Measurements from ENCODE around the gene MED26. TPM values are rescaled to one million over a fixed set of nuclear protein-coding genes. Genes with fewer than 3 reads are reported as not detected.
A peak's percentile ranks its signal among the peaks of the same experiment; 100 is the strongest.

The MED26 gene
- total and polyA plus RNA-seq, 2 of the 8 experiments (the other 6 are each of a cell fraction or from before 2014, with no cell fraction given): 5.3 to 10.7 TPM

GRCh38 chr19:16661480-16662034 lies 33.6 kb upstream of the MED26 start:
- Histone ChIP-seq H3K9me3 (ENCODE audit: insufficient read depth in 2 of 2, low read depth in 1 of 2, low read length in 1 of 2) (no peaks in the 10 kb centered on the region), H2BK5ac (ENCODE audit: low read depth, low read length) (0 out of 2 replicates have a peak overlapping the region, but pooled peaks have one; percentile 44), H2BK20ac (ENCODE audit: low read length) (no peak overlapping the region), H3K23me2 (ENCODE audit: low read depth, low read length) (peaks cover 16% of the 10 kb centered on the region; the same call in 1 of the 2 replicates), H2AFZ (ENCODE audit: low read length) (no peak overlapping the region; the same call in 1 of the 2 replicates), H3K36me3 (ENCODE audit: control insufficient read depth in 2 of 4, insufficient read depth in 4 of 4, low read length in 3 of 4) (peaks cover 4 to 24% (median 11%) of the 10 kb centered on the region in 4 experiments; a peak in 7 of 8 replicates), H3K4me1 (replicated peaks in 1 of 4; ENCODE audit: control insufficient read depth in 3 of 4, insufficient read depth in 4 of 4, low read length in 3 of 4) (peaks cover 0 to 5% (median 3%) of the 10 kb centered on the region in 4 experiments; a peak in 4 of 7 replicates), H3K14ac (ENCODE audit: insufficient read length) (no peak overlapping the region), H2BK15ac (ENCODE audit: low read length) (no peak overlapping the region), H3K23ac (ENCODE audit: insufficient read length) (no peak overlapping the region), H3K79me1 (ENCODE audit: low read depth, low read length) (peaks cover 10% of the 10 kb centered on the region; the same call in 1 of the 2 replicates), H3K18ac (ENCODE audit: extremely low read depth, low read length) (peak overlapping the region; percentile 87), H3K56ac (replicated peaks; ENCODE audit: insufficient read length, low read depth, low read length) (peak overlapping the region; percentile 59), H3K79me2 (ENCODE audit: control insufficient read depth in 1 of 2, insufficient read depth in 2 of 2, low read length in 2 of 2) (peaks cover 10 to 42% of the 10 kb centered on the region in 2 experiments), H3K4me2 (ENCODE audit: insufficient read depth in 1 of 2, low read depth in 2 of 2, low read length in 2 of 2) (peak overlapping the region; percentile 83 to 93), H3K27ac (ENCODE audit: low read depth, low read length) (no peak overlapping the region), H2BK120ac (replicated peaks; ENCODE audit: low read depth, low read length) (no peak overlapping the region), H3K27me3 (replicated peaks in 1 of 4; ENCODE audit: control insufficient read depth in 3 of 4, extremely low read depth in 1 of 4, insufficient read depth in 3 of 4, low read length in 3 of 4) (no peaks in the 10 kb centered on the region), H2BK12ac (ENCODE audit: low read depth, low read length) (no peak overlapping the region), H4K5ac (ENCODE audit: insufficient read length, low read depth, low read length) (no peak overlapping the region), H4K91ac (replicated peaks; ENCODE audit: insufficient read length, low read length) (peak overlapping the region; percentile 93), H3K4ac (replicated peaks; ENCODE audit: insufficient read length, low read depth, low read length) (no peak overlapping the region), H4K8ac (ENCODE audit: extremely low read depth, insufficient read depth, low read length) (no peak overlapping the region), H2AK5ac (ENCODE audit: low read depth, low read length) (no peak overlapping the region), H4K20me1 (replicated peaks in 1 of 2; ENCODE audit: control insufficient read depth in 1 of 2, insufficient read depth in 2 of 2, low read length in 2 of 2) (peaks cover 9 to 18% of the 10 kb centered on the region in 2 experiments), H3K9ac (replicated peaks in 1 of 4; ENCODE audit: extremely low read depth in 1 of 4, low read depth in 3 of 4, low read length in 3 of 4) (peak overlapping the region in 3 of 4 experiments; percentile 13 to 41 (median 29); a peak in 5 of 7 replicates), H3K4me3 (ENCODE audit: extremely low read depth in 1 of 4, insufficient read depth in 2 of 4, low read depth in 3 of 4, low read length in 4 of 4) (peak overlapping the region; percentile 64 to 90 (median 79))
- FAIRE-seq: no peak
- ChIA-PET CTCF (ENCODE audit: partially characterized antibody) (no interaction called here), POLR2A (ENCODE audit: partially characterized antibody) (interaction anchor here (0.7 to 4.2 kb wide), 10 partner anchors 11 to 37 kb away, joined by 3 to 27 read pairs (median 6); partner anchors contain the start of gene MED26)
- WGBS, 2 experiments (ENCODE audit: extremely low coverage in 1 of 2, insufficient coverage in 1 of 2, insufficient read length in 1 of 2, insufficient replicate concordance in 2 of 2, low coverage in 1 of 2, low lambda C conversion rate in 2 of 2, missing lambda C conversion rate in 1 of 2): 3% methylated on average over 22 of the region's 31 CpGs; no CpG with 5 or more reads in 1 of the 2 experiments
- TF ChIP-seq CREB1 (IDR thresholded peaks at IDR 0.05) (peak; percentile 86), TAF1 (IDR thresholded peaks at IDR 0.05; ENCODE audit: low read depth, low read length) (0 out of 2 replicates have a peak, but pooled peaks have one; percentile 21), PHF8 (conservative IDR thresholded peaks at IDR 0.05; ENCODE audit: low read depth, low read length) (peak; percentile 13; the same call in 1 of the 2 replicates), CEBPB (IDR thresholded peaks at IDR 0.05; ENCODE audit: low read depth, low read length) (no peak), KDM4A (IDR thresholded peaks at IDR 0.05; ENCODE audit: low read depth, low read length, severe bottlenecking) (peak; percentile 43), HDAC2 (IDR thresholded peaks at IDR 0.05; ENCODE audit: borderline replicate concordance in 1 of 2, low read depth in 2 of 2, low read length in 2 of 2) (0 out of 4 replicates have a peak, but pooled peaks of 1 of the 2 experiments have one; percentile 25), POLR2A (IDR thresholded peaks at IDR 0.05; ENCODE audit: control extremely low read depth in 1 of 2, low read depth in 2 of 2, low read length in 2 of 2) (peak in 1 of 2 experiments; percentile 20; a peak in 1 of 3 replicates), SIN3A (conservative IDR thresholded peaks at IDR 0.05 in 1 of 2, IDR thresholded peaks at IDR 0.05 in 1 of 2; ENCODE audit: low read depth in 1 of 2, low read length in 2 of 2) (no peak), NANOG (IDR thresholded peaks at IDR 0.05; ENCODE audit: insufficient read depth, low read depth, low read length, poor library complexity, severe bottlenecking) (no peak), MAX (IDR thresholded peaks at IDR 0.05) (peak; percentile 54)
- DNase-seq (ENCODE audit: low read depth in 1 of 2, low spot score in 2 of 2): peak in 1 of 2 experiments; percentile 60

All from H1 (cell line).